Activated naive CD4-positive, alpha-beta T cell treated with anti-CD3 and anti-CD28 coated beads for 36 hours (primary cell): ENCODE data around the gene CHMP4A. TPM values are rescaled to one million over a fixed set of nuclear protein-coding genes. Genes with fewer than 3 reads are reported as not detected.

Experiments used
- CTCF ChIA-PET: fragments of 350-600 bp; sonication (Branson Sonifier 250); formaldehyde crosslinking; loops from one replicate; lab custom pipeline; 2021; ENCODE audit warnings: antibody characterized with exemption; lab: Charles Lee
- DNase-seq: peaks from one replicate; pipeline ENCODE4 v3.0.0-alpha.2; 2020
- H3K27ac Mint-ChIP-seq: one replicate; pipeline ENCODE4 v1.8.0; 2021; ENCODE audit warnings: mild to moderate bottlenecking, mixed read lengths
- H3K27me3 Mint-ChIP-seq: one replicate; pipeline ENCODE4 v1.8.0; 2021; ENCODE audit warnings: low read depth, mixed read lengths
- H3K36me3 Mint-ChIP-seq: one replicate; pipeline ENCODE4 v1.8.0; 2021; ENCODE audit warnings: low read depth, mixed read lengths
- H3K4me1 Mint-ChIP-seq: one replicate; pipeline ENCODE4 v1.8.0; 2021; ENCODE audit warnings: low read depth, mixed read lengths
- H3K4me3 Mint-ChIP-seq: one replicate; pipeline ENCODE4 v1.8.0; 2021; ENCODE audit warnings: mild to moderate bottlenecking, moderate library complexity, mixed read lengths
- H3K9me3 Mint-ChIP-seq: one replicate; pipeline ENCODE4 v1.8.0; 2021; ENCODE audit warnings: mixed read lengths
- intact Hi-C: fragments of 100-400 bp; cut with micrococcal nuclease; formaldehyde crosslinking; loops from one replicate; pipeline ENCODE4 v1.15.1; 2023
- total RNA-seq, 2 experiments: library from RNA; stranded (reverse); gene quantifications; one replicate each; pipeline ENCODE4 v1.2.3, GENCODE V29; 2021

The CHMP4A gene
- total RNA-seq, 2 experiments from 2014 or later, result 65.2 to 66.5 TPM

GRCh38 chr14:24255931-24256711 lies 42.8 kb upstream of the CHMP4A start:
- no peaks in the 10 kb centered on the region for H3K4me1 Mint-ChIP-seq
- H3K27ac Mint-ChIP-seq, result no peak overlapping the region
- H3K27me3 Mint-ChIP-seq, result no peaks in the 10 kb centered on the region
- no peak overlapping the region for H3K4me3 Mint-ChIP-seq
- intact Hi-C loops, result no loop called here
- H3K9me3 Mint-ChIP-seq, result no peaks in the 10 kb centered on the region
- CTCF ChIA-PET, result interaction anchor here (1.2 to 2.3 kb wide), 3 partner anchors 15 to 40 kb away, joined by 3 to 7 read pairs (median 7); partner anchors contain the start of genes MDP1 and RABGGTA
- DNase-seq, result no peak
- H3K36me3 Mint-ChIP-seq, result peaks cover 8% of the 10 kb centered on the region

DNA sequence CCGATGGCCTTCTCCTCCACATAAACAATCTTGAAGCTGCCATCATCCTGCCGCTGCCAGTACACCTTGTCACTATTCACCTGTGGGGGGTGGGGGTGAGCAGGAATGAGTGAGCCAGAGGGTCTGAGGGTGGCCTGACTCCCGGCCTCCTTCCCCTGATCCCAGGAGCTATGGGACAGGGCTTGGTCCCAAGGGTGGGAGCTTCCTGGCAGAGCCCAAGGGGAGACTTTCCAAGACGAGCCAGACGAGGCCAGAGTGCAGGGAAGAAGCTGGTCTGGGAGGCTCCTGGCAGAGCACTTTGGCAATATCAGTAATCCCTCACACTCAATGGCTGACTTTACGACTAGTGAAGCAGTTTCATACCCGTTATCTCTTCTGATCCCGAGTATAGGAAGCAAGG lies 42.1 kb upstream of the CHMP4A start:
- intact Hi-C loops, result no loop called here

DNA sequence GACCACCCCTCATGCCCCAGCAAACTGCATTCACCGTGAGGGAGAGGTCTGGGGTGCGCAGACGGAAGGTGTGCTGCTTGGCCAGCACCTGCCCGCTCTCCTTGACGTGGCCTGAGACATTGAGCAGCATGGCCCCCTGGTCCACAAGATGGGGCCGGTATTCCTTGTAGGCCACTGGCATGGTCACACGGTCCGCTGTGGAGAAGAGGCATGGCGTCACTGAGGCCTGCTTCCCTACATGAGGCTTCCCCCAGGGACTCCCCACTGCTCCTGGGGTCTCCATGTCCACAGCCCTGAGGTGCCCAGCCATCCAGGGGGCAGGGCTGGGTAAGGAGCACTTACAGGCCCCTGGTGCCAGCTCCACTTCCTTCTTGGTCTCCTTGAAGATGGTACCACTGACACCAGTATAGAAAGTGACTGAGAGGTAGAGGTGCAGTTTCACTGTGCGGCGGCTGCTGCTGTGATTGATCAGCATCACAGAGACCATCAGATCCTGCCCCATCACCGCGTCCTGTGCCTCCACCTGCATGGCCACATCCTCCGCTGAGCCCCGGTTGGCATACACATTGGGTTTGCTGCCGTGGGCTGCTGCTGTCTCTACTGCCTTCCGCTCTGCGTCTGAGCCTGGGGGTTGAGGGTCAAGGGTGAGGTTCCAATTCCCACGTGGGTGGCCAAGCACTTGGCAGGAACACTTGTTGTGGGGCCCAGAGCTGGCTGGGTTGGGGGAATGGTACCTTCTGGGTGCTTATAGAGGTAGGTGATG lies 41.5 kb upstream of the CHMP4A start:
- Mint-ChIP-seq H3K27ac (no peak overlapping the region), H3K4me3 (no peak overlapping the region), H3K27me3 (no peaks in the 10 kb centered on the region), H3K36me3 (peaks cover 8% of the 10 kb centered on the region), H3K4me1 (peaks cover 9% of the 10 kb centered on the region), H3K9me3 (no peaks in the 10 kb centered on the region)
- intact Hi-C loops, result no loop called here
- no peak for DNase-seq
- CTCF ChIA-PET, result interaction anchor here (2.3 kb wide), 1 partner anchor 16 kb away, joined by 7 read pairs; the partner anchor contains the start of gene RABGGTA

More for the DNA sequence above, 42.1 kb upstream of the CHMP4A start:
- no peaks in the 10 kb centered on the region for H3K9me3 Mint-ChIP-seq
- H3K27me3 Mint-ChIP-seq, result no peaks in the 10 kb centered on the region
- peaks cover 8% of the 10 kb centered on the region for H3K36me3 Mint-ChIP-seq
- CTCF ChIA-PET, result interaction anchor here (2.3 kb wide), 1 partner anchor 16 kb away, joined by 7 read pairs; the partner anchor contains the start of gene RABGGTA
- H3K27ac Mint-ChIP-seq, result no peak overlapping the region
- H3K4me1 Mint-ChIP-seq, result peaks cover 5% of the 10 kb centered on the region
- DNase-seq, result no peak
- no peak overlapping the region for H3K4me3 Mint-ChIP-seq

DNA sequence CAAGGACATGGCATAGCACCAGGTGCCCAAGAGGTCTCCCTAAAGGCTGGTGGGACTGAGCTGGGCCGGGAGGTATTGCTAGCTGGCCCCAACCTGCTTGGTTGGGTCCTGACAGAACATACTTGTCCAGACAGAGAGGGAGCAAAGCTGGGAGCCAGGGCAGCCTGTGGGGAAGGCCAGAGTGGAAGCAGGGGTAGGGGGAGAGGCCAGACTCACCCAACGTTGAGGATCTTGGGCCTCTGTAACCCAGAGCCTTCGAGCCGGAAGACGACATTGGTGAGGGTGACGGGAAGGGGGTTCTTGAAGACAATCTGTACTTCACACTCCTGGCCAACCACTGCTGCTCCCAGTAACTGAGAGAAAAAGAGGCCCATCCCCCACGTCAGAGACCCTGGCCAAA lies 40.6 kb upstream of the CHMP4A start:
- no peak for DNase-seq
- Mint-ChIP-seq H3K4me3 (no peak overlapping the region), H3K36me3 (peaks cover 10% of the 10 kb centered on the region), H3K27me3 (no peaks in the 10 kb centered on the region), H3K9me3 (no peaks in the 10 kb centered on the region), H3K4me1 (peaks cover 16% of the 10 kb centered on the region), H3K27ac (no peak overlapping the region)
- intact Hi-C loops, result no loop called here
- CTCF ChIA-PET, result interaction anchor here (2.3 kb wide), 1 partner anchor 17 kb away, joined by 7 read pairs; the partner anchor contains the start of gene RABGGTA

- Mint-ChIP-seq H3K4me3 (no peak overlapping the region), H3K27me3 (no peaks in the 10 kb centered on the region), H3K27ac (no peak overlapping the region), H3K36me3 (peaks cover 10% of the 10 kb centered on the region), H3K4me1 (peaks cover 21% of the 10 kb centered on the region), H3K9me3 (no peaks in the 10 kb centered on the region)
- intact Hi-C loops, result no loop called here
- CTCF ChIA-PET, result interaction anchor here (1.1 to 2.7 kb wide), 4 partner anchors 9 to 45 kb away, joined by 4 to 24 read pairs (median 8); partner anchors contain the start of genes RABGGTA and TINF2
- DNase-seq, result no peak
Observed at GRCh38 chr14:24252289-24253124, 39.2 kb upstream of the CHMP4A start.

GRCh38 chr14:24251880-24252288 lies 38.6 kb upstream of the CHMP4A start:
- no peak for DNase-seq
- Mint-ChIP-seq H3K4me3 (no peak overlapping the region), H3K27me3 (no peaks in the 10 kb centered on the region), H3K9me3 (no peaks in the 10 kb centered on the region), H3K4me1 (peaks cover 25% of the 10 kb centered on the region), H3K36me3 (peaks cover 7% of the 10 kb centered on the region), H3K27ac (no peak overlapping the region)
- intact Hi-C loops, result no loop called here
- CTCF ChIA-PET, result interaction anchor here (2.1 to 2.7 kb wide), 3 partner anchors 9 to 46 kb away, joined by 7 to 24 read pairs (median 10); partner anchors contain the start of genes RABGGTA and TINF2

DNA sequence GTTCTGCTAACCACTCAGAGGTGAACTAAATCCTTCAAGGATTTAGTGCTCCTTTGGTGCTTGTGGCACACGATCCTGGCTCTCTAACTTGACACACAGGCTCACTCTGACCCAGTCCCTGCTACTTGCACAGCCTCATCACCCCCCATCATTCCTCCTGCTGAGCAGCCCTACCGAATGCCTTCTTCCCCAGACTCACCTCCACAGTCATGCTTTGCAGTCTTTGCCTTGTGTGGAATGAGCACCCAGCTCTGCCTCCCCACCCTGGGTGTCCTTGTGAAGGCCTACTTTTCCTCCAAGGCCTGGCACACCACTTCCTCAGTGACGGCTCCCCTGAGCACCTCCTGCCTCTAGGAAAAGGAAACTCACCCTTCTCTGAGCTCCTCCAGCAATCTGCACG lies 37.1 kb upstream of the CHMP4A start:
- intact Hi-C loops, result no loop called here
- Mint-ChIP-seq H3K4me3 (no peak overlapping the region), H3K27me3 (no peaks in the 10 kb centered on the region), H3K9me3 (no peaks in the 10 kb centered on the region), H3K4me1 (peaks cover 28% of the 10 kb centered on the region), H3K36me3 (peaks cover 6% of the 10 kb centered on the region), H3K27ac (no peak overlapping the region)
- CTCF ChIA-PET, result interaction anchor here (0.6 to 2.7 kb wide), 6 partner anchors 8 to 986 kb away, joined by 3 to 24 read pairs (median 6); partner anchors contain the start of genes CIDEB, RABGGTA, TGM1 and TINF2
- DNase-seq, result no peak

DNA sequence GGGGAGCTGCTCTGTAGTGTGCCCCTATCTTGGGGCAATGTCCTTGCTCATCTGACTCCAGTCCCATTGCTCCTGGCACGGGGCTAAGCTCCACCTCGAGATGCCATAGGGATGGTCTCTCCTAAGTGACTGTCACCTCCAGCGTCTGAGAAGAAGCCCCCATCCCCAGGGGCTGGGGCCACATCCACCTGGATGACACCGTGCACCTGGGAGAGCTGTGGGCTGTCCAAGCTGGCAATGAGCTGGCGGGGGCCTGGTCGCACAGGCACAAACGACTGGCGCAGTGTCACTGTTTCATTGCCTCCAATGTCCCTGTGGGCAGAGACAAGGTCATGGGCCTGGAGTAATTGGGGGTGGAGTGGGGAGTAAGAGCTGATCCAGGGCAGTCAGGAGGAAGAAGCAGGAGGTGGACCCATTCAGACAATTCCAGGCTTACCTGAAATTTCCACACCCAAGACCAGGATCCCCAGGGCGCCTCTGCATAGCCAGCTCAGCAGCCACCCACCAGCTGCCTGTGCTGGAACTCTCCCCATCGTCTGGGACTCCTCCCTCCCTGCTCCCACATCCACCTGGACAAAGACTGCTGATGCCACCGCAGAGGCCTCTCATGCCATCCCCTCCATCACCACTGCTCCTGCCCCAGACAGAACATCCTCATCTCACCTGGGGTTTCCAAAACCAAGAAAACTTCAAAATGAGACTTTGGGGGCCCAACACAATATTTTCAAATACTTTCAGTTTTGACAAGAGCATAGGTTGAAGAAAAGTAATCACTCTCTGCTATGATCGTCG lies 36.1 kb upstream of the CHMP4A start:
- no peak overlapping the region for H3K4me3 Mint-ChIP-seq
- no peak overlapping the region for H3K27ac Mint-ChIP-seq
- peaks cover 6% of the 10 kb centered on the region for H3K36me3 Mint-ChIP-seq
- no peak for DNase-seq
- no peaks in the 10 kb centered on the region for H3K27me3 Mint-ChIP-seq
- CTCF ChIA-PET, result interaction anchor here (1.0 to 9.5 kb wide), 4 partner anchors 22 to 59 kb away, joined by 3 to 310 read pairs (median 4); partner anchors contain the start of genes CIDEB, DHRS1, NOP9 and RABGGTA
- peaks cover 28% of the 10 kb centered on the region for H3K4me1 Mint-ChIP-seq
- intact Hi-C loops, result no loop called here
- H3K9me3 Mint-ChIP-seq, result no peaks in the 10 kb centered on the region

GRCh38 chr14:24247422-24247821 lies 34.1 kb upstream of the CHMP4A start:
- intact Hi-C loops, result no loop called here
- Mint-ChIP-seq H3K9me3 (no peaks in the 10 kb centered on the region), H3K27me3 (no peaks in the 10 kb centered on the region), H3K36me3 (peaks cover 3% of the 10 kb centered on the region), H3K4me3 (no peak overlapping the region), H3K4me1 (peaks cover 34% of the 10 kb centered on the region), H3K27ac (peak overlapping the region; percentile 33)
- CTCF ChIA-PET, result interaction anchor here (0.7 to 9.5 kb wide), 14 partner anchors 18 to 184 kb away, joined by 4 to 310 read pairs (median 8); partner anchors contain the start of genes CIDEB, DHRS1, LTB4R2 and MDP1
- DNase-seq, result no peak

DNA sequence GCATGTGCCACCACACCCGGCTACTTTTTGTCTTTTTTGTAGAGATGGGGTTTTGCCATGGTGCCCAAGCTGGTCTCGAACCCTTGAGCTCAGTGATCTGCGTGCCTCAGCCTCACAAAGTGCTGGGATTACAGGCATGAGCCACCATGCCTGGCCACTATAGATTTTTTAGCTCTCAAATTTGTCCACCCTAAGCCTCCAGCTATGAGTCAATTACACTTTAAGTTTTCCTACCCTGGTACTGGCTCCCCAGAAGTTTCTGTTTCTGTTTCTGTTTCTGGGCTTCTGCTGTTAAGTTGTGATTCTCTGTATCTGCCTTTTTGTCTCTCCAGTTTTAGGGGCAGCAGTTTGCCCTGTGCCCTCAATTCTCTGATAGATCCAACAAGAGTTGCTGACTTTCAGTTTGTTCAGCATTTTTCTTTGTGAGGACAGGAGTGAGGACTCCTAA lies 33.5 kb upstream of the CHMP4A start:
- CTCF ChIA-PET, result interaction anchor here (0.6 to 9.5 kb wide), 17 partner anchors 11 to 185 kb away, joined by 3 to 310 read pairs (median 8); partner anchors contain the start of genes CIDEB, DHRS1, LTB4R2 and MDP1
- Mint-ChIP-seq H3K4me1 (peaks cover 36% of the 10 kb centered on the region), H3K4me3 (peak overlapping the region; percentile 31), H3K27me3 (no peaks in the 10 kb centered on the region), H3K9me3 (no peaks in the 10 kb centered on the region), H3K27ac (peak overlapping the region; percentile 83), H3K36me3 (peaks cover 5% of the 10 kb centered on the region)
- peak; percentile 40 for DNase-seq
- intact Hi-C loops, result no loop called here
